SH-SY5Y (cell line): ENCODE measurements around the gene CDK19.

Experiments
- GATA2 ChIP-seq: IDR thresholded peaks from 2 replicates; pipeline ENCODE4 v1.6.1; 2011; ENCODE audit warnings: mild to moderate bottlenecking, low read depth, low read length
- GATA3 ChIP-seq: IDR thresholded peaks from 2 replicates; pipeline ENCODE4 v1.6.1; 2011; ENCODE audit warnings: low read depth, mild to moderate bottlenecking, low read length, moderate library complexity

GRCh38 chr6:110841266-110841665 lies 26.0 kb upstream of the CDK19 start:
- TF ChIP-seq GATA2 (no peak), GATA3 (no peak)
